GM19099 (cell line): ENCODE data around the gene FIBCD1.

Experiments
- POLR2A ChIP-seq: IDR thresholded peaks from 3 replicates; pipeline ENCODE4 v1.6.1; 2011; ENCODE audit warnings: low read depth; ENCODE audit not compliant: insufficient read length; ENCODE audit errors: extremely low read depth

FIBCD1 gene

GRCh38 chr9:130938652-130939404, at the start of gene FIBCD1:
Gene FIBCD1 (minus strand): TSS chr9:130939247. CDS start chr9:130938607, 640 bp downstream.
- TF ChIP-seq POLR2A: no peak

GRCh38 chr9:130988400-130988747, 49.3 kb upstream of the FIBCD1 start:
- TF ChIP-seq POLR2A: no peak

GRCh38 chr9:130987738-130988399, 48.8 kb upstream of the FIBCD1 start:
- TF ChIP-seq POLR2A: no peak

- TF ChIP-seq POLR2A: no peak
Measured at GRCh38 chr9:130987054-130987453, 48.0 kb upstream of the FIBCD1 start.

GRCh38 chr9:130986356-130986965, 47.4 kb upstream of the FIBCD1 start:
- TF ChIP-seq POLR2A: no peak

GRCh38 chr9:130985606-130986162, 46.6 kb upstream of the FIBCD1 start:
- TF ChIP-seq POLR2A: no peak

GRCh38 chr9:130985029-130985428, 46.0 kb upstream of the FIBCD1 start:
- no peak for TF ChIP-seq POLR2A

GRCh38 chr9:130984521-130984920, 45.5 kb upstream of the FIBCD1 start:
- no peak for TF ChIP-seq POLR2A

GRCh38 chr9:130983970-130984369, 44.9 kb upstream of the FIBCD1 start:
- TF ChIP-seq POLR2A: no peak

GRCh38 chr9:130983359-130983670, 44.3 kb upstream of the FIBCD1 start:
- TF ChIP-seq POLR2A: no peak

GRCh38 chr9:130982636-130983358, 43.8 kb upstream of the FIBCD1 start:
- TF ChIP-seq POLR2A: no peak

GRCh38 chr9:130981756-130982137, 42.7 kb upstream of the FIBCD1 start:
- no peak for TF ChIP-seq POLR2A

GRCh38 chr9:130981002-130981755, 42.1 kb upstream of the FIBCD1 start:
- TF ChIP-seq POLR2A: no peak

GRCh38 chr9:130980526-130980925, 41.5 kb upstream of the FIBCD1 start:
- TF ChIP-seq POLR2A: no peak
